AG09319 (cell line): ENCODE measurements around the gene TRAPPC11.

Experiments
- DNase-seq: peaks from one replicate; pipeline ENCODE4 v3.0.0-alpha.2; 2010; ENCODE audit warnings: low read depth; ENCODE audit errors: extremely low read depth
- CTCF ChIP-seq: IDR thresholded peaks from 2 replicates; pipeline ENCODE4 v1.5.1; 2011; ENCODE audit warnings: low read depth, mild to moderate bottlenecking, inconsistent platforms, low read length, moderate library complexity

Gene TRAPPC11

GRCh38 chr4:183666088-183666487, 7.0 kb downstream of the TRAPPC11 start:
- no peak for DNase-seq
- no peak for TF ChIP-seq CTCF

- DNase-seq, result no peak
- TF ChIP-seq CTCF, result no peak
These were observed 11.2 kb downstream of the TRAPPC11 start for GRCh38 chr4:183670251-183670650.

- no peak for DNase-seq
- no peak for TF ChIP-seq CTCF
These were observed 12.0 kb downstream of the TRAPPC11 start for GRCh38 chr4:183670960-183671555.

- TF ChIP-seq CTCF, result no peak
These were observed 15.1 kb downstream of the TRAPPC11 start for GRCh38 chr4:183674153-183674552.

GRCh38 chr4:183675625-183676024, 16.5 kb downstream of the TRAPPC11 start:
- TF ChIP-seq CTCF, result no peak

More at GRCh38 chr4:183674153-183674552, 15.1 kb downstream of the TRAPPC11 start:
- DNase-seq, result no peak

GRCh38 chr4:183681119-183681518, 22.0 kb downstream of the TRAPPC11 start:
- TF ChIP-seq CTCF, result no peak
- no peak for DNase-seq

More at GRCh38 chr4:183675625-183676024, 16.5 kb downstream of the TRAPPC11 start:
- peak; percentile 38 for DNase-seq

- TF ChIP-seq CTCF, result no peak
- no peak for DNase-seq
These were observed 27.4 kb downstream of the TRAPPC11 start for GRCh38 chr4:183686461-183686860.
